ENCODE results near the gene RINT1.

DNA sequence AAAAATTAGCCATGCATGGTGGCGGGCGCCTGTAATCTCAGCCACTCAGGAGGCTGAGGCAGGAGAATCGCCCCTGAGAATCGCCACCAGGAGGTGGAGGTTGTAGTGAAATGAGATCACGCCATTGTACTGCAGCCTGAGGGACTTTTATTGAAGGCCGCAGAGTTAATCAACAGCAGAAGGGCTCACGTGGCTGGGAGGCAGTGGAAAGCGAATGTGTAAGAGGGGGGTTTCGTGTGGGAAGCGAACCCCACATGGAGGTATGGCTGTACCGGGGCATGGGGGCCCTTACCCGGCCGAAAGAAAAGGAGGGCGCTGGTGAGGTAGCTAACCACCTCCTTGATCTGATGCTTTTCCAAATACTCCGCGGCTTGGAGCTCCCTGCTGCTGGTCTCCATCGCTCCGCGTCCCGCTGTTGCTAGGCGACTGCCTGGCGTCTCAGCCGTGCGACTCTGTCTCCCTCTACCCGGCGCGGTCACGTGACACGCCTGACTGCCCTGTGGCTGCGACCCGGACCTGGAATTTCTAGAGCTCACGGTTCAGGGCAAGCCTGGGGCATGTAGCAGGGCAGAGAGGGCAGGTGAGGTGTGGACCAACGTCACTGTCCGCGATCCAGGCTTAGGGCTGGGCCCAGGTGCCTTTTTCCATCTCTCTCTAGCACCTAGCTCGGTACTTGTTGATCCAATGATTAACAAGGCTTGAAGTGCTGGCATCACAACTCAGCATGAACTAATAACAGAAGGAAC lies 49.2 kb downstream of the RINT1 start, which contains the start of gene EFCAB10:
- TF ChIP-seq, protein P1, sequence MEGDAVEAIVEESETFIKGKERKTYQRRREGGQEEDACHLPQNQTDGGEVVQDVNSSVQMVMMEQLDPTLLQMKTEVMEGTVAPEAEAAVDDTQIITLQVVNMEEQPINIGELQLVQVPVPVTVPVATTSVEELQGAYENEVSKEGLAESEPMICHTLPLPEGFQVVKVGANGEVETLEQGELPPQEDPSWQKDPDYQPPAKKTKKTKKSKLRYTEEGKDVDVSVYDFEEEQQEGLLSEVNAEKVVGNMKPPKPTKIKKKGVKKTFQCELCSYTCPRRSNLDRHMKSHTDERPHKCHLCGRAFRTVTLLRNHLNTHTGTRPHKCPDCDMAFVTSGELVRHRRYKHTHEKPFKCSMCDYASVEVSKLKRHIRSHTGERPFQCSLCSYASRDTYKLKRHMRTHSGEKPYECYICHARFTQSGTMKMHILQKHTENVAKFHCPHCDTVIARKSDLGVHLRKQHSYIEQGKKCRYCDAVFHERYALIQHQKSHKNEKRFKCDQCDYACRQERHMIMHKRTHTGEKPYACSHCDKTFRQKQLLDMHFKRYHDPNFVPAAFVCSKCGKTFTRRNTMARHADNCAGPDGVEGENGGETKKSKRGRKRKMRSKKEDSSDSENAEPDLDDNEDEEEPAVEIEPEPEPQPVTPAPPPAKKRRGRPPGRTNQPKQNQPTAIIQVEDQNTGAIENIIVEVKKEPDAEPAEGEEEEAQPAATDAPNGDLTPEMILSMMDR (IDR thresholded peaks at IDR 0.05) = no peak
- no peak for TF ChIP-seq POLR2A (IDR thresholded peaks at IDR 0.05)
